ENCODE measurements around the gene WDR4. TPM values are rescaled to one million over a fixed set of nuclear protein-coding genes. Genes with fewer than 3 reads are reported as not detected.
"Not testable (repeated sequence)": the region's sequence is repeated elsewhere in the genome, so short reads cannot be mapped to it uniquely, and the experiment has no call there.

The WDR4 gene
- total RNA-seq, 1 donor from 2014 or later: 35.3 TPM

DNA sequence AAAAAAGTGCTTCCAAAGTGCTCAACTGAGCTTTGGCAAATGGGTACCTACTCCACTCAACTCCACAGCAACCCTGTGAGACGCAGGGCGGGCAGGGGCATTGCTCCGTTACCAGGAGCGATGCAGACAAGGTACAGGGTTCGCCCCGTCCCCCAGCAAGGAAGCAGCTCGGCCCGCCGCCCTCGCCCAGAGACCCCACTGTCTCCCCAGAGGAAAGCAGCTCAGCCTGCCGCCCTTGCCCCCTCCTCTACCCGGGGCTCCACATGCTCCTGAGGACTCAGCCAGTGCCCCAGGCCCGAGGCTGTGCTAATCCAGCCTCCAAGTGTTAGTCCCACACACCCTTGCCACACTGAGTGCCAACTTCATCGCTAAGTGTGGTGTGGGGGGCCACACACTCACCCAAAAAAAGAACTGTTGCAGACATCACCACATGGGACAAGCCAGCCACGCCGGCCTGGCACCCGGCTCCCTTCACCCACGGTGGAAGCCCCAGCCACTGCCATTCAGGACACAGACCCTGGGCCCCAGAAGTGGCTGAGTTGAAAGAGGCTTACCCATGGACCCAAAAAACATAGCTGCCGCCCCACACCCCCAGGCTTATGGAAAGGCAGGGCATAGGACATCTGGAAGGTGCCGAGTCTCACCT, 26.3 kb downstream of the WDR4 start:
- DNase-seq (ENCODE audit: low spot score): no peak

DNA sequence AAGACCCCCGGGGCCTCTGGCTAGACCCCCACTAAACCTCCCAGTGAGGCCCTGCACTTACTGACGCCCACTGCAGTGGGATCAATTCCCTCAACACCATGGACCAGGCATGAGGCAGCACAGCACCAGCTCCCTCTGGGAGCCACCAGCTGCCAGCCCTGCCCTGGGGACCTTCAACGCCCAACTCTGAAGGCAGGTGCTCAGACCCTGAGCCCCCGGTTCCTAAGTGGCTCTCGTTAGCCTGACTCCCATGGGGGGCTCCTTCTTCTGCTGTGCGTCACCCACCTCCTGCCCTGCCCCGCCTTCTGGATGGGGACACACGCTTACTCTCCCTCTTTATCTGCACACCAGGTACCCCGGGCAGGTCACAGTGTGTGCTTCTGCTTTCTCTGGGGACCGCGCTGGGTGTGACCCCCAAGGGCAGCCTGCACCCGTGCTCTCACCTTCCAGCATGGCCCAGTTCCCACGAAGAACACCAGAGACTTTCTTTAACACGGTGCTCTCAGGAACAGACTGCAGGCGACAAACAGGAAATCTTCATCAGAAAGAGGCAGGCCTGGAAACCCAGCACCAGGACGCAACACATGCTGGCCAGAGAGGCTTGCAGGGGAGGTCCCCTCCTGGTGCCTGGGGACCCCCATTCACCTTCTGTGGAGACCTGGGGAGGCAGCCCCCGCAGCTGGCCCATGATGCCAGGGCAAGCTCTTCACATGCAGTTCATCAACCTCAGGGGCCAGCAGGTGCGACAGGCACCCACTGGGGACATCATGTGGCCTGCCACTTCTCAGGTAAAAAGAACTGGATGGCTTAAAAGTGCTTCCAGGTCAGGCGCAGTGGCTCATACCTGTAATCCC, 27.3 kb downstream of the WDR4 start:
- DNase-seq (ENCODE audit: low spot score): no peak

DNA sequence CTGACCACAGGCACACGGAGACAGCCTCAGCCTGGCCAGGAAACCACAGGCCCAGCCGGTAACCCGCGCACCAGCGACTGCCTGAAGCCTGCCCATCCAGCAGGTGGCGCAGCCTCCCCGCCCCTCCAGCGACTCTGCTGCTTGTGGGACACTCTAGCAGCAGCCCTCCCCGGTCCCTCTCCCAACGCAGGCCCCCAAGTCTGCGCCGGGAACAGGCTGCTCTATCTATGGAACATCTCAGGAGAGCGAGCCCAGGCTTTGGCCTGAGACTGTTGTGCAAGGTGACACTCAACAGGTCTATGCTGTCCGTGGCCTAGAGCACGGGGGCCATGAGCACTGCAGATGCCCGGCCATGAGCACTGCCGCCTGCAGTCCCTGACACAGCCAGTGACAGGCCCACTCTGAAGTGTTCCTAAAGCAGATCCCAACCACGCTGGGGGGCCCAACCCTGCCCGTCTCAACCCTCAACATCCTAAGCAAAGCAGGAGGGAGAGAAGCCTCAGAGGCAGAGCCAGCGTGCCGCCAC, 28.4 kb downstream of the WDR4 start:
- no peak for DNase-seq (ENCODE audit: low spot score)

DNA sequence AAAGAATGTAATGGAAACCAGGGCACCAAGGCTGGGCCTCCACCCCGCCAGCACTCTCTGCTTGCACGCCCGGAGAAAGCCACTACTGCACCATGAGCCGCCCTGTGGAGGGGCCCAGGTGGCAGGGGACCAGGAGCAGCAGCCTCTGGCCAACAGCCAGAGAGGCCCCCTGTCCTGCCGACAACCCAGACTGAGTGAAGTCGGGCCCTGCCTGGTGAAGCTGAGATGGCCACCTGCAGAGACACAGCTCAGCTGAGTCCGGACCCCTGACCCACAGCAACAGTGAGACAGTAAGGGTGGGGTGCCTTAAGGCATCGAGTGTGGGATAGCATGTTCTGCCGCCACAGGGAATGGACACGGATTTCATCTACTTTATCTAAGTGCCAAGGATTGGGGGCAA, 28.9 kb downstream of the WDR4 start:
- no peak for DNase-seq (ENCODE audit: low spot score)

DNA sequence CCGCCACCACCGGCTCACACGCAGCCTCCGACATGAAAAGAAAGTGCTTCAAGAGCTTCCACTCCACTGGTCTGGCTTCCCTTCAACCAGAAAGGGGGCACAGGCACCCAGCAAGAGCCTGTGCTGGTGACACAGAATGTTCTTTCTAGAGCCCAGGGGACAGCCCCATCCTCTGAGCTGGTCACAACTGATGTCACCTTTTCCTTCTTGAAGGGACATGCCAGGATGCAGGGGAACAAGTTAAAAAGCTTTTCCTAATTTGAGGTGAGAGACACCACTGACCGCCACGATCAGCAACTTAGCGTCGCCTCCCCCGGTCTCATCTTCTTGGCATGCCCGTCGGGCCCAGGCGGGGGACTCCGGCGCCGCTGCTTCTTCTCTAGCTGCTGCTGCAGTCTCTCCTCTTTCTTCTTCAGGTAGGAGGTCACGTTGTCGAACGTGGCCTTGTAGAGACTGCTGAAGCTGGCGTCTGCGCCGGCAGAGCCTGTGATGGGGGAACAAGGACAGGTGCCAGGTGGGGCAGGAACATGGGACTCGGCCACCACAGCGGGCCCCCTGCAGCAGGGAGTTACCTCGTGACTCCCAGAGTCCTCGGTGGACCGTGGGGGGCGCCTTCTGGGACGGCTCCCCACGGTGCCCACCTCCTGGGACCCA, 29.5 kb downstream of the WDR4 start:
- no peak for DNase-seq (ENCODE audit: low spot score)

DNA sequence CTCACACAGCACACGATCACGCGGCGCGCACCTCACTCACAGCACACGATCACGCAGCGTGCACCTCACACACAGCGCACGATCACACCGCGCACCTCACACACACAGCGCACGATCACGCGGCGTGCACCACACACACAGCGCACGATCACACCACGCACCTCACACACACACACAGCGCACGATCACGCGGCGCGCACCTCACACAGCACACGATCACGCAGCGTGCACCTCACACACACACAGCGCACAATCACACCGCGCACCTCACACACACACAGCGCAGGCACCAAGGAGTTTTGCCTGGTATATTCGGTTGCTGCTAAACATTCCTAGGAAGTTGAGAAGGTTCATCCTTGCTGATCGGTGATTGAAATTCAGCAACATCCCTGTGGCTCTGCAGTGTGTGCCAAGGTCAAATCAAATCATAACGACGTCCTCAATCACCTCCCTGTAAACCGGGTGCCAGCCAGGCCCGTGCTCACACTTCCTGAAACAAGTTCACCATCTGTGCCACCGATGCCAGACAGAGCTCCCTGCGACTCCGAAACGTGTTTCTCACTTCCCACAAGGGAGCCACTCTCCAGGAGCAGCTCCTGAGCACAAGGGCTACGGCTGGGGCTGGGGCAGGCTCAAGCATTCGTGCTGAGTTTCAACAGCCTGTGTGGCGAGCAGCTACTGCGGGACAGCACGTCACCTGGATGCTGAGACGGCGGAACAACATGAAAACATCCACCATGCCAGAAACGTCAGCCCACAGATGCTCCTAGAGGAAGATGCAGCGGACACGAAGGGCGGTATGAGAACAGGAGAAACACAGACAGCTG, 30.2 kb downstream of the WDR4 start:
- DNase-seq (ENCODE audit: low spot score): no peak

DNA sequence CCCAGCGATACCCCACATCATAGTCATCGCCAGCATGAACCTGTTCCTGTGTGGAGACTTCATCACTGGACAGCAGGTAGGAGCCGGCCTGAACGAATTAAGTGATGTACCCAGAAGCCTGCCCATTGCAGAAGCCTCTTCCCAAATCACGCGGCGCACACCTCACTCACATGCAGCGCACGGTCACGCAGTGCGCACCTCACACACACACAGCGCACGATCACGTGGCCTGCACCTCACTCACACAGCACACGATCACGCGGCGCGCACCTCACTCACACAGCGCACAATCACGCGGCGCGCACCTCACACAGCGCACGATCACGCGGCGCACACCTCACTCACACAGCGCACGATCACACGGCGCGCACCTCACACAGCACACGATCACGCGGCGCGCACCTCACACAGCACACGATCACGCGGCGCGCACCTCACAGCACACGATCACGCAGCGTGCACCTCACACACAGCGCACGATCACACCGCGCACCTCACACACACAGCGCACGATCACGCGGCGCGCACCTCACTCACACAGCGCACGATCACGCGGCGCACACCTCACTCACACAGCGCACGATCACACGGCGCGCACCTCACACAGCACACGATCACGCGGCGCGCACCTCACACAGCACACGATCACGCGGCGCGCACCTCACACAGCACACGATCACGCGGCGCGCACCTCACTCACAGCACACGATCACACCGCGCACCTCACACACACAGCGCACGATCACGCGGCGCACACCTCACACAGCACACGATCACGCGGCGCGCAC, 31.0 kb downstream of the WDR4 start:
- not testable (repeated sequence) for DNase-seq (ENCODE audit: low spot score)

DNA sequence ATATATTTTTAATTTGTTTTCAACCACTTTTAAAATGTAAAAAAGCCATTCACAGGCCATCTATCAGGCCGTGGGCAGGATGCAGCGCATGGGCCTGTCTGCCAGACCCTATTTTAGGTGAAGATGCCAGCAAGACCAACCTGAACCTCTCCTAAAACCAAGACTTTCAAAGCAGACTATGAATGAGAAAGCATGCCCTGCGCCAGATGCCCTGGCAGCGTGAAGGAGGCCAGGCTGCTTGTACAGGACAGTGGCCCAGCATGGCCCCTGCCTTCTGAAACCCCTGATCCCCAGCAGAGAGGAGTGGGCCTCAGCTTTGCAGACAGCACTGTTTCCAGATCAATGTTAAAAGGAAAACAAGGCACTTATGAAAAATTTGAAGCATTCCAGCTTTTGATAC, 31.6 kb downstream of the WDR4 start:
- no peak for DNase-seq (ENCODE audit: low spot score)

DNA sequence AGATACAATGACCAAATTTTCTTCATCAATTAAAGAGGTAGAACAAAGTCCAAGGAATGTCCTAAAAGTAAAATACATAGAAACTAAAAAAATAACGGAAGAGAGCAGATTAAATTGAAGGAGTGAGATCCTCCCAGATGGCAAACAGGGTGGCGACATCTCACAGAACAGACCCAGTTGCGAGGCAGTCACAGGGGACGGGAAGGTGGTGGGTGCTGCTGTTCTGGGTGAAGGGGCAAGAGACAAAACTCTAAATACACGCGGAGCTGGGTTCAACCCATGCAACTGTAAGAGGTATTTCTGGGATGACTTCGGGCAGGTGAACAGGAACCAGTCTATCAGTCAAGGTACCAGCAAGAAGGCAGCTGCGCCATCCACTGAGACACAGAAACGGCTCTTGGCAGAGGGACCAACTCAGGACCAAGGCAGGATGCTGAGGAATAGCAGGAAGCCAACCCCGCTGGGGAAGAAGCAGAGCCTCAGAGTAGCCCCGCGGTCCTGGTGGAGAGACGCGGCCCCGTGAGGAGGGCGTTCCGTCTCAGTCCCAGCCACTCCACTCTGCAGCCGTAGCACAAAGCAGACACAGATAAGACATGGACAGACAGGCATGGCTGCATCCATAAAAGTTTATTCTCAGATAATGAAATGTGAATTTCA, 32.2 kb downstream of the WDR4 start:
- DNase-seq (ENCODE audit: low spot score): no peak

DNA sequence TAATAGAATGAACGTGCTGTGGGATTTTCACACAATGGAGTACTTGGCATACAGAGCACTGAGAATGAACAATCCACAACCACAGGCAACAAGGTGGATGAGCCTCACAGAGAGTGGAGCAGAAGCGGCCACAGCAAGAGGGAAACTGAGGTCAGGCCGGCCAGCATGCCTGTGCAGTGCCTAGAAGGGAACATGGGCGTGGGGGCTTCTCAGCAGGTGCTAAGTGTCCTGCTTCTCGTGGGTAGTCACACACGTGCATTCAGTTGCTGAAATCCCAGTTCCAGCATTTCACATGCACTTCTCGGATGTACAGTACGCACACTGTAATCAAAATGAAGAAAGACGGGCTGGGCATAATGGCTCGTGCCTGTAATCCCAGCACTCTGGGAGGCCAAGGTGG, 33.1 kb downstream of the WDR4 start:
- no peak for DNase-seq (ENCODE audit: low spot score)

DNA sequence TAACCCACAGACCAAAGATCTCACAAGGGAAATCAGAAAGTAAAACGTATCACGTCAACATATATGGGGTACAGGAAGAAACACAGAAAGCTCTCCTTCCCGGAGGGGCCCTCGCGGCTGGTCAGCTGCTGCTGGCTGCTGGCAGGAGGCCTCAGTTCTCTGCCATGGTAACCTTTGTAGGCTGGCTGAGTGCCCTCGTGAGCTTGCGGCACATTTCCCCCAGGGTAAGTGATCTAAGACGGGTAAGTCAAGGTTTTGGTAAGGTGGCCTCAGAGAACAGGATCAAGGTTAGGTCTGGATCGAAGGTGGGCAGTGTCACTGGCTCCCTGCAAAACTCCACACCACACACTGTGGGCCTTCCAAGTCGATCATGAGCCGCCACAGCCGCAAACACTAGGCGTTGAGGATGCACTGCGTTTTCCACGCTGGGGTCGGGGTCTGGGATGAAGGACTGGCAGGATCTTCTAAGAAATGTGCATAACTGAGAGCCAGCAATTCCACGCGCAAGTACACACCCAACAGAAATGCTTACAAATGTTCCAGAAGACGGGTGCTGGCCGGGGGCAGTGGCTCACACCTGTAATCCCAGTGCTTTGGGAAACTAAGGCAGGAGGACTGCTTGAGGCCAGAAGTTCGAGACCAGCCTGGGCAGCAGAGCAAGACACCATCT, 33.9 kb downstream of the WDR4 start:
- DNase-seq (ENCODE audit: low spot score): no peak

DNA sequence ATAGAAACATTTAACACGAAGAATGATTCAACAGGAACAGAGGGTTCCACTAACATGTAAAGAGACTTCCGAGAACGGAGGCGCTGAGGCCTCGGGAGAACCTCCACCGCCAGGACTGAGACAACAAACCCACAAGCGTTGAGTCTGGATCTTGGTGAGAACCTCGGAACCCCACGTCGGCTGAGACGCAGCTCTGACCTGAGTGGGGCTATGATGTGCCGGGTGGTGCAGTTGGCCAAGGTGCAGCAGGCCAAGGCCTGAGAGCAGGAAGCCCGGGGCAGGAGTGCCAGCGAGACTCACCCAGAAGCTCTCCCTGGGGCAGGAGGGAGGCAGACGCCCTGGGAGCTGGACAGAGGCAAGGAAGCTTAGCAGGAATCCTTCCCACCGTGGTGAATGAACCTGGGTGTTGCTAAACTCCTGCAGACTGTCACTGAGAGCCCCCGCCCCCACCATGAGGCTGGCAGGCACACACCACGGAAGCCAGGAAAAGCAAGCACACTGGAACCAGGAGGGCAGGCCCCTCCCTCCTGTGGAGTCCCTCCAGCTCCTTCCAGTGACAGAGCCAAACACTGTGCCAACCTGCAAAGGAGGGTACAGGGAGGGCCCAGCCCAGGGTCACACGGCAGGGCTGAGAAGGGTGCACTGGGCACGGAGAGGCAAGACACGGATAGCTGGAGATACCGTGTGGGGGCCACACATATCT, 34.8 kb downstream of the WDR4 start:
- DNase-seq (ENCODE audit: low spot score): no peak

DNA sequence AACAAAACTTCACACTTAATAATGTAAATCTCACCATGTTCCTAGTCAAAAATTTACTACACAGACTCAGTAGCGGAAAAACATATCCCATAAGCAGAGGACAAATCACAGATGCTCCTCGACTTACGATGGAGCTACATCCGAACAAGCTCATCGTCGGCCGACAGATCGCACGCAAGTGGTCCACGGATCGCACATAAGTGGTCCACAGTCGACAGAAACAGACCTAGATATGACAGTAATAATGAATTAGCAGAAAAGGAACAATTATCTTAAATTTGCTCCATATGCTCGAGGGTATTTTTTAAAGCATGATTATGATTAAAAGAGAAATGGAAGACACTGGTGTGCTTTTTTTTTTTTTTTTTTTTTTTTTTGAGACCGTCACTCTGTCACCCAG, 36.3 kb downstream of the WDR4 start:
- DNase-seq (ENCODE audit: low spot score): no peak

DNA sequence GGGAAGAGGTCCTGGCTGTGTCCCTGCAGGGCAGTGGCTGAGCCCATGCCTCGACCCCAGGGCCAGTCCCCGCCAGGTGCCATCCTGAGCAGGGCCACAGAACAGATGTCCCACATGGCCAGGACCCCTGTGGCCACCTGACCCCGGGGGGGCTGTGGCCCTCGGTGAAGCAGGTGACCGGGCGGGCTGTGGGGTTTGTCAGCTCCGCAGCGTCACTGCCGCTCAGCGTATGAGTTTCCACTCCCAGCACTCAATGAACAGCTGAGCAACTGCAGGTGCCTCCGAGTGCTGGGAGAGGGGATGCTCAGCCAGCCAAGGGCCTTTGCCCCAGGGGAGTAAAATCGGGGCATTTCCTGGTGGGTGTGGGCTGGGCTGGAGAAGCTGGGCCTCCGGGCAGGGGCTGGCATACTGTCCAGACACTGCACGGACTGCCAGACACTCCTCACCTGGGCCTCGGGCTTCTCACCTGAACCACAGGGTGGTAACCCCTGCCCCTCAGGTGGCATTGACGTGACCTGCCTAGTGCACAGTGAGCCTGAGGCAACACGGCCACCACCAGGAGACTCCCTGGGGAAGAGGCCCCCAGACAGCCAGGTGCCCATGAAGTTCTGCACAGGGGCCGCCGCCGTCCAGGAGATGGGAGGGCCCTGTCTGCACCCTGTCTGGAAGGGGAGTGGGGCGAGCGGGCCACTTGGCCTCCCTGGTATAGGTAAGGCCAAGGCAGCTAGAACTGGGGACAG, 37.3 kb downstream of the WDR4 start:
- DNase-seq (ENCODE audit: low spot score): peak; percentile 36

DNA sequence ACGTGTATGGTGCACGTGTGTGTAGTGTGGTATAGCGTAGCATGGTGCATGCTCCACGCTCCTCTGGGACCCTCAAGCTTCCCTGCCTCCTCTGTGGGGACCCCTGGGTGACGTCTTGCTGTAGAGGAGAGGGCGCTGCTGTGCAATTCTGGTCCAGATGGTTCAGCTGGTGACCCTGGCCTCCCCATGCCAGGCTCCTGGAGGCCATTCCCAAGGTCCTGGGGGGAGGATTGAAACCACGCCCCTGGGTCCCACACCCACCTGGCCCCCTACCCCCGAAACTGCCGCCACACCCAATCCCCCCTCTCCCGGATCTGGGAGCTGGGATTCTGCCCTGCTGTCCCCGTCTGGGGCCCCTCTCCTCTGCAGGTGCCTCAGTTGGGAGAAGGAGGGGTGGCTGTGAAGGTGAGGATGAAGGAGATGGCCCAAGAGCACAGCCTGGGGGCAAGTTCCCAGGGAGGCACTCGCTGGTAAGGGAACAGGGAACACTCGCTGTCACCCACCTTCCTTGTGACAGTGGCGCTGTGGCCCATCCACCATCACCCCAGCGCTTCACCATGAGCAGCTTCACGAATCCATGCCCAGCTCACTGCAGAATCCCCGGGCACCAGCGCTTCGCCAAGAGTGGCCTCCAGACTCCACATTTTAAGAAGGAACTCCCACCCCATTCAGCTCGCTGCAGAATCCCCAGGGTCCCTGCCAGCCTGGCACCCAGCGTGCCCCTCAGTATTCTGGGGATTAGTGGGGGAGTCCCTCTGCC, 38.0 kb downstream of the WDR4 start:
- peak; percentile 37 for DNase-seq (ENCODE audit: low spot score)

DNA sequence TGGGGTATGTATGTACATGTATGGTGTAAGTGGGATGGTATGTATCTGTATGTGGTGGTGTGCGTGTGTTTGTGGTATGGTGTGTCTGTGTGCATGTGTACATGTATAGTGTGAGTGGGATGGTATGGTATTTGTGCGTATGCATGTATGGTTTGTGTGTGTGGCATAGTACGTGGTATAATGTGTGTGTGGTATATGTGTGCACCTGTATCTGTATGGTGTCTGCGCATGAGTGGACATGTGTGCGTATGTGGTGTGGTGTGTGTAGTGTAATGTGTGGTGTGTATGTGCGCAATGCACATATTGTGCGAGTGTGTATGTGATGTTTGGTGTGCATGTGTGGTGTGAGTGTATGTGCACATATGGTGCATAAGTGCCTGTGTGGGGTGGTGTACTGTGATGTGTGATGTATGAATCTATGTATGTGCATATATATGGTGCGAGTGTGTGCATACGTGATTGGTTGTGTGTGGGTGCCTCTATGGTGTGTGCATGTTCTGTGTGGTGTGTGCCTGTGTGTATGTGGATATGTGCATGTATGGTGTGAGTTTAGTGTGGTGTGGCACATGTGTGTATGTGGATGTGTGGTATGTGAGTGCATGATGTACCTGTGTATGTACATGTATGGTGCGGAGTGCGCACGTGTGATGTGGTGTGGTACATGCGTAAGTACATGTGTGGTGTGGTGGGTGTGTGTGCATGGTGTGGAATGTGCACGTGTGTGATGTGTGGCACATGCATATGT, 38.8 kb downstream of the WDR4 start:
- DNase-seq (ENCODE audit: low spot score): peak; percentile 14

All from ureter (tissue), 1 donor.